Activated T-cell treated with anti-CD3 and anti-CD28 coated beads, Interleukin-2, amount 50 U/mL, for 48 hours (primary cell): Measurements from ENCODE around the gene NAT14.
"Not testable (repeated sequence)": the region's sequence is repeated elsewhere in the genome, so short reads cannot be mapped to it uniquely, and the experiment has no call there.

Experiments used
- DNase-seq, 2 experiments: peaks; one replicate each; pipeline ENCODE4 v3.0.0-alpha.2; 2020

The NAT14 gene

GRCh38 chr19:55484593-55485438 lies at the start of gene NAT14:
Gene NAT14, plus strand, starts transcription at chr19:55485188. Its CDS starts 521 bp downstream, at chr19:55485709.
- peak; percentile 79 to 83 for DNase-seq

- no peak for DNase-seq
Observed at GRCh38 chr19:55436847-55437246, 48.1 kb upstream of the NAT14 start.

GRCh38 chr19:55437410-55437809 lies 47.6 kb upstream of the NAT14 start:
- DNase-seq, result no peak

- no peak for DNase-seq
Observed at GRCh38 chr19:55439052-55439451, 45.9 kb upstream of the NAT14 start.

- peak in 1 of 2 experiments; percentile 55 for DNase-seq
Observed at GRCh38 chr19:55440411-55441105, 44.4 kb upstream of the NAT14 start.

- no peak for DNase-seq
Observed at GRCh38 chr19:55441319-55441691, 43.7 kb upstream of the NAT14 start.

- DNase-seq, result peak in 1 of 2 experiments; percentile 54
Observed at GRCh38 chr19:55441692-55442321, 43.2 kb upstream of the NAT14 start.

GRCh38 chr19:55442372-55442961 lies 42.5 kb upstream of the NAT14 start:
- no peak for DNase-seq

GRCh38 chr19:55443045-55443823 lies 41.8 kb upstream of the NAT14 start, which contains the start of gene SHISA7:
Gene SHISA7, minus strand, starts transcription at chr19:55443300. Its CDS starts 437 bp downstream, at chr19:55442863.
- no peak for DNase-seq

GRCh38 chr19:55443824-55444480 lies 41.0 kb upstream of the NAT14 start:
- no peak for DNase-seq

- no peak for DNase-seq
Observed at GRCh38 chr19:55444646-55445045, 40.3 kb upstream of the NAT14 start.

GRCh38 chr19:55446060-55446459 lies 38.9 kb upstream of the NAT14 start:
- no peak for DNase-seq

GRCh38 chr19:55447421-55448174 lies 37.4 kb upstream of the NAT14 start:
- DNase-seq, result no peak

GRCh38 chr19:55448175-55448490 lies 36.9 kb upstream of the NAT14 start:
- DNase-seq, result not testable (repeated sequence)

- no peak for DNase-seq
Observed at GRCh38 chr19:55449469-55449868, 35.5 kb upstream of the NAT14 start.

GRCh38 chr19:55451163-55451964 lies 33.6 kb upstream of the NAT14 start:
- DNase-seq, result peak in 1 of 2 experiments; percentile 41

- DNase-seq, result no peak
Observed at GRCh38 chr19:55451965-55452748, 32.8 kb upstream of the NAT14 start.

GRCh38 chr19:55452749-55453346 lies 32.1 kb upstream of the NAT14 start:
- peak; percentile 65 to 68 for DNase-seq
